Stimulated activated CD4-positive, alpha-beta T cell treated with anti-CD3 and anti-CD28 coated beads, Interleukin-15, amount 100 ng/mL, for 1 hour (primary cell): ENCODE results near the gene PLXNA4.

Source experiments
- DNase-seq, 2 donors: peaks; one replicate each; pipeline ENCODE4 v3.0.0-alpha.2; 2020; ENCODE audit warnings: low read depth in 1 of 2, low spot score in 1 of 2

The PLXNA4 gene

GRCh38 chr7:132537456-132538145 lies 38.7 kb downstream of the PLXNA4 start:
- no peak for DNase-seq

DNA sequence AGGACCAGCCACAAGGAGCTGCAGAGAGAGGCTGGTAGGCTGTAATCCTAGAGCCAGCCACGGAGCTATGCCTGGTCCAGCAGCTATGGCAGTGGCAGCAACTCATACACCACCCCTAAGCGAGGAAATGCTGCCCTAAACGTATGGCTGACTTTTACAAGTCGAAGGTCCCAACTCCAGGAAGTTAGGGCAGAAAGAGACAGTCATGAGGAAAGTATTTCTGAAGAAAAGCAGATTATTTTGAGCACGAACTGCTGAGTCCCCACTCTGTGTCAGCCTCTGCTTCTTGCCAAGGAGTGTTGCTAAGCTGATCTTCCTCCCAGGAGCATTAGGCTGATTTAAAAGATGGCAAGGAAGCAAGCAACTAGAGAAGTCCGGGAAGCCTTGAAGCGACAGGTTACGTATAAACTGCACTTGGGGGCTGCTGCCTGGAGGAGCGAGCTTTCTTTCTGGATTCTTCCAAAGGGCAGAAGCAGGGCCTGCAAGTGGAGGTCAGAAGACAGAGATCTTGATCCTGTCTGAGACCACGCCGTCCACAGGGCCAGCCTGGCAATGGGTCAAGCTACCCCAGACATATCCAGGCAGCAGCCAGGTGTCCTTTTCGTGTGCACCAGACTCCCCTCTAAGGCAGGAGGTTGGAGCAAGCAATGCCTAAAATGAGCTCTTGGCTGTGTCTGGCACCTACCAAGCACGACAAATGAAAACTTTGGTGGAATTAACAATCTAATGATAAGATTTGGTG lies 39.4 kb downstream of the PLXNA4 start:
- no peak for DNase-seq

DNA sequence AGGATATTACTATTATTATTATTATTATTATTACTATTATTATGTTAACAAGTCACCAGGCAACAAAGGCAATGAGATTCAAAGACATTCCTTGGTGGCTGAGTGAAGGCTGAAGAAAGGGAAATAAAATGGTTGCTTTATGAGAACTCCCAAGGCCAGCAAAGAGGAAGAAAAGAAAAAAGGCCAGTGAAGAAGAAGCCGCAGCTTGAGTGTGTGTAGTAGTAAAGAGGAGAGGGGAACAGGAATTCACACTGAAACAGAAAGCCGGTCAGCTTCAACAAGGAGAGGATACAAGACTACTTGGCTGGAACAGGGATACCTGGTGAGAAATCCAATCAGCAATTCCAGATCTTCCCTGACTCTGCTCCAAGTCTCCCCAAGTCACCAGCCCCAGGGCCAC lies 42.4 kb downstream of the PLXNA4 start:
- DNase-seq = no peak

- DNase-seq = no peak
Measured at GRCh38 chr7:132532281-132532680, 44.0 kb downstream of the PLXNA4 start.

DNA sequence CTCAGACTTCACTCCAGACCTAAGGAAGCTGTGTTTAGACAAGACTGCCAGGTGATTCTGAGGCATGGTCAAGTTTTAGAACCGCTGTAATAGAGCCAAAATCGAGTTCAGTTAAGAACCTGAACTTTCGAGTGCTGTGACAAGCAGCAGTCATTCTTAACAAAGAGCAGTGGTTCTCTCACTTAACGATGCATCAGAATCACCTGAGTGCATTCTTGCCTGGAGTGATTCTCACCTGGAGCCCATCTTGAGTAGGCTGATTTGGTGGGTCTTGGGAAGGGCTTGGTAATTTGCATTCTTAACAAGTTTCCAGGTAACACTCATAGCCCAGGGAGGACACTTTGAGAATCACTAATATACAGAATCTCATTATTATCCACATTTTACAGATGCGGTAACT lies 44.7 kb downstream of the PLXNA4 start:
- no peak for DNase-seq

- no peak for DNase-seq
Measured at GRCh38 chr7:132528695-132529094, 47.6 kb downstream of the PLXNA4 start.

- no peak for DNase-seq
Measured at GRCh38 chr7:132527467-132528410, 48.5 kb downstream of the PLXNA4 start.

DNA sequence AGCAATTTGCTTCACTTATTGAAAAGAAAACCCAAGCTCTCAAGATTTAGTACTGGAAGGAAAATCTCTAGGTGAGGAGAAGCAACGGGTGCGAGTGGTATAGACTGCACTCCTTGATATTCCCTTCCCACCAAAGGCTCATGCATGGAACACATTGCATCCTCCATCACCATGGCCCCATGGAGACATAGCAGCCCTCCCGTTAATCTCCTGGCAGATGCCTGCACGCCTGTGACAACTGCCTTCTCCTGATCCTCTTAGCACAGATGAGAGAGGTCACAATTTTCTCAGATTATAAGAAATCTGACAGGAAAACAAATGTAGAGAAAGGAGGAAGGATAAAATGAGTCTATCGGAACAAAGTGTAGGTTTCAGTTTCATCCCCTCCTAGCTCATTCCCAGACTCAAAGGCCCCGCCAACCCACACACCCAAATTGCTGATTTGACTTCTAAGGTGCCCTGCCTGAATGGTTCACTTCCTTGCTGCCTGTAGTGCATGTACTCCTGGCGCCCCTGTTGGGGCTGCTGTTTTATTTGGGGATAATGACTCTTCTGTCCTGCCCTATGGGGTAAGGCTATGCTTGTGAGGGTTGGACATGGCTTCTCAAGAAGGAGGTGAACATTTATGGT lies 50.0 kb downstream of the PLXNA4 start:
- no peak for DNase-seq

DNA sequence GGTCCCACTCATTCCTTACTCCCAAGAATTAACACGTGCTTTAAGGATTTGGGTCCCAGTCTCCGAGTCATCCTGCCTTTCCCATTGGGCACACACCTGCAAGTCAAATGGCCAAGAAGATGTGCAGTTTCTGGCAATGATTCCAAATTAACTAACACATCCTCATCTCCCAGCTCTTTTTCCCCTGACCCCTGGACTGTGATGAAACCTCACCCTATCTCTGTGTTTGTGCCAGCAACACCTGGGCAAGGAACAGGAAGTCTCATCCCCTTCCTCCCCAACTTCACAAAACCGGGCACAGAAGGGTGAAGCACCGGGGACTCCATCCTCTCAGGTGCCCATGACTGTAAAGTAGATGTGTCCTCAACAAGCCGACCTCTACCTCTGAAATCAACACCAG lies 54.8 kb downstream of the PLXNA4 start:
- no peak for DNase-seq

DNA sequence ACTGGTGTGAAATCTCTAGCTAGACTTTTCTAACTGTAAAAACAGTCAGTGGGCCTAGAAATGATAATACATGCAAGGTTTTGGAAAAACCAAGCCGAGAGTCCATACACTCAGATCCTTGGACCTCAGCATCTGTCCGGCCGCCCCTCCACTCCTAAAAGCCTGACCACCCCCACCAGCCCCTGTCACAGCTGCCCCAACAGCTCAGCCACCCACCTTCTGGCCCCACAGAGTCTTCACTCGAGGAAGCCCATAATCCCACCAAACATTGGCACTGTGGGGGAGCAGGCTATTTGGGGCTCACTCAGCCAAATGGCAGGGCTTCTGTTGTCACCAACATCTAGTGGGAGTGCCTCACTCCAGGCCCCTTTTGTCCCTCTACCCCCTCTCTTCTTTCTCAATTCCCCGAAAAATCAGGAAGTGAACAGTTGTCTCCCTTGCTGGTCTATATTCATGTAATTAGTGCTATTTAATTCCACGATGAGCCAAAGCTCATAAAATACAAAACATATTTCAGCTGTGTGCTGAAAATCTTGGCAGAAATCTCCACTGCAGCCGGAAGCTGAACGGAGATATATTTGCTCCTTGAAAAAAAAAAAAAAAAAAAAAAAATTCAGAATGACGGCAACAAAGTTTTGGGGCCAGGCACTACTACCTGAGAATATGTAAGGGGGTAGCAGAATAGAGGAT lies 55.5 kb downstream of the PLXNA4 start:
- DNase-seq = no peak

- no peak for DNase-seq
Measured at GRCh38 chr7:132519936-132520335, 56.3 kb downstream of the PLXNA4 start.

DNA sequence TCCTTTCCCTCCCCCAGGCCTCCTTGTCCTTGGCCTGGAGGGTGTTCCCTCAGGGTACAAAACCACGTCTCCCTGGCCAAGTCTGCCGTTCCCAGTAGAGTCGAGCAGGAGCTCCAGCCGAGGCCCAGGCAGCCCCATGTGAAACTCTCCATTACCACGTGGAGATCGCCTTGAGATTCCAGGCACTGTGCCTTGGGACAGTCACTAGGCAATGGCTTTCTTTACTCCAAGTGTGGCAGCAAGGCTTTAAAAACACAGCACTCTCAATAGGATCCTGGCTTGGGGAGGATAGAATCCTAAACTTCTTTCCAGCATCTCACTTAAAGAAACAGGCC lies 57.5 kb downstream of the PLXNA4 start:
- DNase-seq = no peak

- no peak for DNase-seq
Measured at GRCh38 chr7:132518102-132518838, 58.0 kb downstream of the PLXNA4 start.

DNA sequence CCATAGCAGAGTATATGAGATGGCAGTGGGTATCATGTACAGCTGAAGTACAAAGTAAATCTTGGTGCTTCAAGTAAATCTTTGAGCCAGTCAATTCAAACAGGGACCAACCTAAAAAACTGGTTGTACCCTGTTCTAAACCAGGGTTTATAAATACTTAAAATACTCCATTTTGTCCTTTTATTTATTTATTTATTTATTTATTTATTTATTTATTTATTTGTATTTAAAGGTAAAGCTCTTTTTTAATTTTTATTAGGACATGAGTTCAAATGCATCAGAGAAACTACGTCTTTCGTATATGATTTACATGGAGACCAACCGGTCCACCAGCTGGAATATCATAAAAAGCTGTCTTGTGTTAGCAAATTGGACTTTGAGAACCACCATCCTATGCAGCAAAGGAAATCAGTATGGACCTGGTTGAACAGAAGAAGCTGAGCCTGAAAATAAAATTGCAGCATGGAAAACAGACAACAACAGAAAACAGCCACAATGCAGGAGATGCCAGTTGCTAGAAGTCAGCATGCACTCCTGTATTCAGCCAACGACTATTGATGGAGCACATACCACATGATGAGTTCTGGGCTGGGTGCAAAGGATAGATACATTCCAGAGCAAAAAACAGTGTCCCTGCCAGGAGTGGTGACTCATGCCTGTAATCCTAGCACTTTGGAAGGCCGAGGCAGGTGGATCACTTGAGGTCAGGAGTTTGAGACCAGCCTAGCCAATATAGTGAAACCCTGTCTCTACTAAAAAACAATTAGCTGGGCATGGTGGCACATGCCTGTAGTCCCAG lies 60.0 kb downstream of the PLXNA4 start:
- DNase-seq = no peak

GRCh38 chr7:132515181-132515580 lies 61.1 kb downstream of the PLXNA4 start:
- DNase-seq = no peak

- DNase-seq = no peak
Measured at GRCh38 chr7:132514430-132514829, 61.8 kb downstream of the PLXNA4 start.

GRCh38 chr7:132511921-132512320 lies 64.3 kb downstream of the PLXNA4 start:
- no peak for DNase-seq

- DNase-seq = no peak
Measured at GRCh38 chr7:132511387-132511786, 64.9 kb downstream of the PLXNA4 start.

DNA sequence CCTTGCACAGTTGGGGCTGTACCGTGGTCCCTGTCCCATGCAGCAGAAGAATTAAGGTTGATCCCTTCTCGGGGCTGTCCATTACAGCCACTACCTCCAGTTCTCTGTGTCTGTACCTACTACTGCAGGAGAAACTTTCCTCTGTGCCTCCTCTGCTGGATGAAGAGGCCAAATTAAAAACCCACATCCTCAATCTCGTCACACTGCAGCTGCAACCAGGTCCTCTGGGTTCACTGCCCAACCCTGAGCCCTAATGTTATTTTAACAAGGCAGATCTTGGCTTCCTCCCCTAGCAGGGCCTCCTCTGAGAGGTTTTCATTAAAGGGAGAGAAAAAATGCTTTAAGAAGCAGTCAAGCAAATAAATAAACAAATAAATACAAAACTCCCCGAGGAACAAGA lies 66.6 kb downstream of the PLXNA4 start:
- DNase-seq = no peak
